ENCODE measurements around the gene CXXC1.
A peak's percentile ranks its signal among the peaks of the same experiment; 100 is the strongest.
"Not testable (repeated sequence)": the region's sequence is repeated elsewhere in the genome, so short reads cannot be mapped to it uniquely, and the experiment has no call there.

Gene CXXC1

DNA sequence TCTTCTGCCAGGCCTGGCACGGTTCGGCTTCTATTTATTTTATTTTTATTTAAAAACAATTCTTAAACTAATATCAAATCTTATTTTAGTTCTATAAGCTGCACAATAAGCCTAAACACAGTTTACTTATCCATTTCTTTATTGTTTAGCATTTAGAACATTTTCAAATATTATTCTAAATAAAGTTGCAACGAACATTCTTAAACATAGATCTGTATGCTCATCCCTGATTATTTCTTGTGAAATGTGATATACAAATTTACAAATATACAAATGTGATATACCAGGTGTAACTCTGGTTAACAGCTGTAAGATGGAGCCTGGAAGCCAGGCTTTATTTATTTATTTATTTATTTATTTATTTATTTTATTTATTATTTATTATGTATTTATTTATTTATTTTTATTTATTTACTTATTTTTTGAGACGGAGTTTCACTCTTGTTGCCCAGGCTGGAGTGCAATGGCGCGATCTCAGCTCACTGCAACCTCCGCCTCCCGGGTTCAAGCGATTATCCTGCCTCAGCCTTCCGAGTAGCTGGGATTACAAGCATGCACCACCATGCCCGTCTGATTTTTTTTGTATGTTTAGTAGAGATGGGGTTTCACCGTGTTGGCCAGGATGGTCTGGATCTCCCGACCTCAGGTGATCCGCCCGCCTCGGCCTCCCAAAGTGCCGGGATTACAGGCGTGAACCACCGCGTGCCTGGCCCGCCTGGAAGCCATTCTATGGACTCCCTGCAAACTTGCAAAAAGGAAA is 1.0 kb upstream of the CXXC1 start:
- H3K4me1 ChIP-seq (ENCODE audit: control insufficient read depth, insufficient read depth, low read length); H3K27me3 ChIP-seq (ENCODE audit: control insufficient read depth, insufficient read depth, low read length); H3K9me3 ChIP-seq (ENCODE audit: control insufficient read depth, low read length); H3K36me3 ChIP-seq (ENCODE audit: control insufficient read depth, insufficient read depth, low read length): not testable (repeated sequence)
- H3K4me3 ChIP-seq (ENCODE audit: low read length), result peak overlapping the region; percentile 46
- H3K9ac ChIP-seq (ENCODE audit: low read length), result peak overlapping the region; percentile 88

DNA sequence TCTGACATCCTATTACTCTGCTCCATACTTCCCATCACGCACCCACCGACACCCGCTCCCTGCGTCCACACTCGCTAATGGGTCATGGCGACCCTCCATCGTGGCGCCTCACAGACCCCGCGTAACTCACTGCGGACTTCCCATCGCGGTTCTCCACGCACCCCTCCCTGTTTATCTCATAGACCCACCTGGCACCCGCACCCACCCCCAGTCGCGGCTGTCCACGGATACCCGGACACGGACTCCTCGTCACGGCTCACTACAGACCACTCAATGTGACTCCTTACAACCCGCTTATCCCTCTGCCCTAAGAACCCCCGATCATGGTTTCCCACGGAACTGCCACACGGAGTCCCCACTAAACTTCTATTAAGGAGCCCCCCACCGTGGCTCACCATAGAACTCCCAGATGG is 458 bp downstream of the CXXC1 start:
- Histone ChIP-seq H3K9ac (ENCODE audit: low read length) (peak overlapping the region; percentile 88), H3K36me3 (ENCODE audit: control insufficient read depth, insufficient read depth, low read length) (no peaks in the 10 kb centered on the region), H3K27me3 (ENCODE audit: control insufficient read depth, insufficient read depth, low read length) (no peaks in the 10 kb centered on the region), H3K9me3 (ENCODE audit: control insufficient read depth, low read length) (no peaks in the 10 kb centered on the region), H3K4me3 (ENCODE audit: low read length) (peak overlapping the region; percentile 77), H3K4me1 (ENCODE audit: control insufficient read depth, insufficient read depth, low read length) (peaks cover 9% of the 10 kb centered on the region)

DNA sequence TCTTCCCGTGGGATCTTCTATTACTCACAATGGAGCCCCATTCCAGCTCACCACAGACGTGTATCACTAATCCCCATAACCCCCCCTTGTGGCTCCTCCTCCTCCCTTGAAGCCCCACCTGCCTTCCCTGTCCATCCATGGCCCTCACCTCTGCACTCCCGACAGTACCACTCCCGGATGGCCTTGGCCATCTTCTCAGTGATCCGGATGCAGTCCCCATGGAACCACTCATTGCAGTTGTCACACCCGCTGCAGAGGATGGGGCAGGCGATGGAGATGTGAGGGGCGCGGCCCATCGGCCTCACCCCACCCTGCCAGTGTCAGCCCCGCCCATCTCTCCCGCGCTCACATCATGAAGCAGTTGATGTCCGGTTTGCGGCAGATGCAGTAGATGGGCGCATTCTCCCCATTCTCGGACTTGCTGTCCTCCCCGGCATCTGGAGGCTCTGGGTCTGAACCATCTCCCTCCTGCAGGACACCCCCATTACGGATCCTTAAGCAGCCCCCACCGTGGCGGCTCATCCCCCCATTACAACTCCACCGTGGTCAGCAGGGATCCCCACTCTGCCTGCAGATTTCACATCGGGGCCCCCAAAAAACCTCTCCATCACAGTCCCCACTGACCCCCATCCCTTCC is 983 bp downstream of the CXXC1 start:
- no peaks in the 10 kb centered on the region for H3K36me3 ChIP-seq (ENCODE audit: control insufficient read depth, insufficient read depth, low read length)
- H3K9me3 ChIP-seq (ENCODE audit: control insufficient read depth, low read length), result no peaks in the 10 kb centered on the region
- no peaks in the 10 kb centered on the region for H3K27me3 ChIP-seq (ENCODE audit: control insufficient read depth, insufficient read depth, low read length)
- peaks cover 9% of the 10 kb centered on the region for H3K4me1 ChIP-seq (ENCODE audit: control insufficient read depth, insufficient read depth, low read length)
- peak overlapping the region; percentile 77 for H3K4me3 ChIP-seq (ENCODE audit: low read length)
- H3K9ac ChIP-seq (ENCODE audit: low read length), result peak overlapping the region; percentile 88

DNA sequence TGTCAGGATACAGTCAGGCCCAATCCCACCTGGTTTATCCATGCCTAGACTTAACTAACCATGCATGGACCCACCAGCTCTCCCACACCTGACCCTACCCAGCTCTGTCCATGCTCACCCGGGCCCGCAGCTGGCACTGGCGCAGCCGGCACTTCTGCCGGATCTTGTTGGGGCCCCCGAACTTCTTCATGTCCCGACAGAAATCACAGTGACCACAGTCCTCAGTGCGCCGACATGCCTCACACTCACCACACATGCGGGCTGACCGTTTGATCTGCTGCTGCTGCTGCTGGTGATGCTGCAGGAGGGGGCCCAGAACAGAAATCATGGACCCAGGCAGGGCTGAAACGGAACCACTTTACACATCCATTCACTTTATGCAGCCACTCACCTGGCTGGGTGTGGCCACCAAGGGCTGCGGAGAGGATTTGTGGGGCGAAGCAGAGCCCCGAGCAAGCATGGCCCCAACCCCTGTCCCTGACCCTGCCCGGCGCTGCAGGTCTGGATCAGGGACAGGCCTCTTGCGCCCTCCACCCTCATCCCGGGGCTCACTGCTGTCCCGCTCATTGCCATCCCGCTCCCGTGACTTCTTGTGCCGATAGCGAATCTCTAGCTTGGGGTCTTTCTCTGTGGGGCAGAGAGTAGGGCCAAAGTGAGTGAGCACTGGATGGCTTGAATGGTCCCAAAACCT is 1.7 kb downstream of the CXXC1 start:
- H3K4me3 ChIP-seq (ENCODE audit: low read length), result no peak overlapping the region
- H3K9ac ChIP-seq (ENCODE audit: low read length), result no peak overlapping the region
- H3K9me3 ChIP-seq (ENCODE audit: control insufficient read depth, low read length), result no peaks in the 10 kb centered on the region
- H3K36me3 ChIP-seq (ENCODE audit: control insufficient read depth, insufficient read depth, low read length), result no peaks in the 10 kb centered on the region
- H3K4me1 ChIP-seq (ENCODE audit: control insufficient read depth, insufficient read depth, low read length), result peaks cover 9% of the 10 kb centered on the region
- no peaks in the 10 kb centered on the region for H3K27me3 ChIP-seq (ENCODE audit: control insufficient read depth, insufficient read depth, low read length)

DNA sequence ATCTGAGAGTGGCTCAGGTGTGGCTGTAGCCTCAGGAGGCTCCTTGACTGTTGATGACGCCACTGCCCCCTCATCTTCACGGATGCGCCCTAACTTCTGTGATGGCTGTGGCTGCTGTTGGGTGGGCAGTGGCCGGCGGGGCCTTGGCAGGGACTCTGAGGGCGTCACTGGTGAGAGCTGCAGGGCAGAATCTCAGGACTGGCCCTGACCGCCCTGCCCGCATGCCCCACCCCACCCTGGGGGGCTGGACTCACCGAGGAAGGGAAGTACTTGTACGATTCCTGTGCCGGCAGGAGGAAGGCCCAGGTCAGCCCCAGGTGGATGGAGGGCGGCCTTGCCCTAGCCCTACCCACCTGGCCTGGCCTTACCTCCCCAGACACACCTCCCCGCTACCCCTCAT is 2.4 kb downstream of the CXXC1 start:
- Histone ChIP-seq H3K27me3 (ENCODE audit: control insufficient read depth, insufficient read depth, low read length) (no peaks in the 10 kb centered on the region), H3K9me3 (ENCODE audit: control insufficient read depth, low read length) (no peaks in the 10 kb centered on the region), H3K4me3 (ENCODE audit: low read length) (no peak overlapping the region), H3K4me1 (ENCODE audit: control insufficient read depth, insufficient read depth, low read length) (peaks cover 16% of the 10 kb centered on the region), H3K36me3 (ENCODE audit: control insufficient read depth, insufficient read depth, low read length) (no peaks in the 10 kb centered on the region), H3K9ac (ENCODE audit: low read length) (no peak overlapping the region)

DNA sequence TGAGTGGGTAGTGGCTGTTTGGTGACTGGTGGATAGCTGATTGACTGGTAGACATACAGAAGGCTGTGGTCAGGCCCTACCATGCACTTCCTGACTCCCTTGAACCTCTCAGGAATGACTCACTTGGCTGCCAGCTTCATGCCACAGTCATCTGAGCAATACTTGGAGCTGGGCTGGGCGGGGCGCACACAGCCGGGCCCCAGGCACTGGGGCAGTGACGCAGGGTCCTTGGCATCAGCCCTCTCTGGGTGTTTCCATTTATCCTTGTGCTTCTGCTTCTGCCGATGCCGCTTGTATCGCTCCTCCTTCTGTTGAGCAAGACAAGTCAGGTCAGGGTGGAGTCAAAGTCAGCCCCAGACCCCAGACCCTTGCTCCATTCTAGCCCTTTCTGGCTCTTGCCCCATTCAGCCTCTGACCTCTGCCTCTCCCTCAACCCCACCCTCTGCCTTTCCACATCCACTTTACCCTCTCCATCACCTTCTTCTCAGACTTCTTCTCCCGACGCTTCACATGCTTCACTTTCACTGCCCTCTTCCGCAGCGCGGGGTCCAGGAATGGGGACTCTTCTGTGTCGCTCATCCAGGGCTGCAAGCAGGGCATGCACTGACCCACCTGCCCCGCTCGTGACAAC is 3.1 kb downstream of the CXXC1 start:
- Histone ChIP-seq H3K4me1 (ENCODE audit: control insufficient read depth, insufficient read depth, low read length) (peaks cover 22% of the 10 kb centered on the region), H3K27me3 (ENCODE audit: control insufficient read depth, insufficient read depth, low read length) (no peaks in the 10 kb centered on the region), H3K9me3 (ENCODE audit: control insufficient read depth, low read length) (no peaks in the 10 kb centered on the region), H3K4me3 (ENCODE audit: low read length) (no peak overlapping the region), H3K36me3 (ENCODE audit: control insufficient read depth, insufficient read depth, low read length) (no peaks in the 10 kb centered on the region), H3K9ac (ENCODE audit: low read length) (no peak overlapping the region)

DNA sequence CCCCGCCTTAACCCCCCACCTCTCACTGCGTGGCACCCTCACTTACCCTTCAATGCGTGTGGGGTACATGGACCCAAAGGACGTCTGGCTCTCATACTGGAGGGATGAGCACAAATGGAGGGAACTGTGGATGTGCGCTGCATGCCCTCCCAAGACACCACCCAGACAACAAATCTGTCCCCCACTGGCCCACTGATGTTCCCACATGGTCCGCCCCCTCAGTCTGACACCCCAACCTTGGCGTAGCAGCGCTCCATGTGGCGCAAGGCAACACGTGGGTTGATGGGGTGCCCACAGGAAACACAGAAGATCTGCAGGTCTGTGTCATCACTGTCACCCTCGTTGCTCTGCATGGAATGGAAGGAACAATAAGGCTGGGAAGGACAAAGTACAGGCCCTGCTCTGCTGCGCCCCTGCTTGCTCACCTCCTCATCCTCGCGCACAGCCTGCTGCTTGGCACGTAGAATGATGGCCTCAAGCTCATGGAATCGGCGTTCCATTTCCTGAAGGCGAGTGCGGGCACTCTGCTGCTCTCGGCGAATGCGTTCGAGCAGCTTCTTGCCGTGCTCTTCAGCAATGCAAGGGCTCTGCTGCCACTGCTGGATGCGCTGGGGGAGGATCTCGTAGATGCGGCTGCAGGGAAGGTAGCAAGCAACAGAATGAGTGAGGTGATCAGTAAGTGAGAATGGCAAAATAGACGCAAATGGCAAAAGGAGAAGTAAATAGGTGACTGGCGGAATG is 3.9 kb downstream of the CXXC1 start:
- no peaks in the 10 kb centered on the region for H3K36me3 ChIP-seq (ENCODE audit: control insufficient read depth, insufficient read depth, low read length)
- no peaks in the 10 kb centered on the region for H3K9me3 ChIP-seq (ENCODE audit: control insufficient read depth, low read length)
- H3K4me1 ChIP-seq (ENCODE audit: control insufficient read depth, insufficient read depth, low read length), result peaks cover 26% of the 10 kb centered on the region
- H3K9ac ChIP-seq (ENCODE audit: low read length), result no peak overlapping the region
- H3K27me3 ChIP-seq (ENCODE audit: control insufficient read depth, insufficient read depth, low read length), result no peaks in the 10 kb centered on the region
- no peak overlapping the region for H3K4me3 ChIP-seq (ENCODE audit: low read length)

DNA sequence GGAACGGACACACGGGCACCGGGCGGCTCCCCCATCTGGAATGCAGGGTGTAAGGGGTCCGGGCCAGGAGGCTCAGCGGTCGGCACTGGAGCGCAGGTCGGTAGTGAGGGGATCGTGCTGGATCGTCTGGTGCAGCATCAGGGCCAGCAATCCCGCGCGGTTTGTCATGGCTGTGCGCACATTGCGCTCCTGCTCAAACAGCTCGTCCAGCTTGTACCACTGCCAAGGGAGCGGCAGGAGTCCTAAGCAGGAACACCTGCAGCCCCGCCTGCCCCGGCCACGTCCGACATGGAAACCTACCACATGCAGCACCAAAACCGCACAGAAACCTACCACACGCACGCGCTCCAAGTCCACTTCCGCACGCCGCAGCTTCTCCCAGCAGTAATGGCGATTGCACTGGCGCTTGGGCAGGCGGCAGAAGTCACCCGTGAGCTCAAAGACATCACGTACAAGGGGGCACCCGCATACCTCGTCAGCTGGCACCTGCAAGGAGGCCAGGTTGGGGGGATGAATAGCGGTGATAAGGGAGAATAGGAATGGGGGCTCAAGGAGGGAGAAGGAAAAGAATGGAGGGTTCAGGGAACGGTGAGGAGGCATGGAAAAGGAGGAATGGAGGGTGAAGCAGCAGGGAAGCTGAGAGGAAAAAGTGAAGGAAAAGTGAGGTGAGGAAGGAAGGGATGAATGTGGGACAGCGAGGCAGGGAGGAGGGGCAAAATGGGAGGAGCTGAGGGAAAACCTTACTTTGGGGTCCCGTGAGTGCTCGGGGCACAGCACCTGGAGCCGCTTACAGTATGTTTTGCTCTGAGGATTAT is 4.8 kb downstream of the CXXC1 start:
- Histone ChIP-seq H3K9ac (ENCODE audit: low read length) (no peak overlapping the region), H3K4me3 (ENCODE audit: low read length) (no peak overlapping the region), H3K4me1 (ENCODE audit: control insufficient read depth, insufficient read depth, low read length) (peaks cover 26% of the 10 kb centered on the region), H3K36me3 (ENCODE audit: control insufficient read depth, insufficient read depth, low read length) (no peaks in the 10 kb centered on the region), H3K27me3 (ENCODE audit: control insufficient read depth, insufficient read depth, low read length) (no peaks in the 10 kb centered on the region), H3K9me3 (ENCODE audit: control insufficient read depth, low read length) (no peaks in the 10 kb centered on the region)

DNA sequence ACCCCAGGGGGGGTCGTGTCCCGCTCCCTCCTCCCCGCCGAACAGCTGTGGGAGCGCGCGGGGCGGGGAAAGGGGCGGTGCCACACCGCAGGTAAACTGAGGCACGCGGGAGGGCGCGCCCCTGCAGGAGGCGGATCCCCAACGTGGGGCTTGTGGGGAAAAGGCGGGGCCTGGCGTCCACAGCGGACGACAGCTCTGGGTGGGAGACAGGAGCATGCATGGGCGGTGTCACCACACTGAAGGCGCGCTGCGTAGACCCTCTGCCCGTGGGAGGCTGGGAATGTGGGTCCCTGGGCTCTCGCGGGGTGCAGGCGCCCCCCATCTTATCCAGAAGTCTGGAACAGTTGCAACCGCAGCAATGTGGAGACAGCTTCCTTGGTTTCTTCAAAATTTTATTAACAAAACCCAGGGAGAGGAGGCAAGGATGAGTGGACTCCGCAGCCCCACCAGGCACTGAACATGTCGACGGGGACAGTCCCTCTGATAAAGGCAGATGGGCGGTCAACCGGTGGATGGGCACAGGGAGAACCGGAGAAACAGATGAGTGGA is 5.4 kb downstream of the CXXC1 start:
- no peaks in the 10 kb centered on the region for H3K36me3 ChIP-seq (ENCODE audit: control insufficient read depth, insufficient read depth, low read length)
- H3K9me3 ChIP-seq (ENCODE audit: control insufficient read depth, low read length), result no peaks in the 10 kb centered on the region
- no peaks in the 10 kb centered on the region for H3K27me3 ChIP-seq (ENCODE audit: control insufficient read depth, insufficient read depth, low read length)
- peak overlapping the region; percentile 62 for H3K4me3 ChIP-seq (ENCODE audit: low read length)
- H3K4me1 ChIP-seq (ENCODE audit: control insufficient read depth, insufficient read depth, low read length), result peaks cover 26% of the 10 kb centered on the region
- peak overlapping the region; percentile 86 for H3K9ac ChIP-seq (ENCODE audit: low read length)

DNA sequence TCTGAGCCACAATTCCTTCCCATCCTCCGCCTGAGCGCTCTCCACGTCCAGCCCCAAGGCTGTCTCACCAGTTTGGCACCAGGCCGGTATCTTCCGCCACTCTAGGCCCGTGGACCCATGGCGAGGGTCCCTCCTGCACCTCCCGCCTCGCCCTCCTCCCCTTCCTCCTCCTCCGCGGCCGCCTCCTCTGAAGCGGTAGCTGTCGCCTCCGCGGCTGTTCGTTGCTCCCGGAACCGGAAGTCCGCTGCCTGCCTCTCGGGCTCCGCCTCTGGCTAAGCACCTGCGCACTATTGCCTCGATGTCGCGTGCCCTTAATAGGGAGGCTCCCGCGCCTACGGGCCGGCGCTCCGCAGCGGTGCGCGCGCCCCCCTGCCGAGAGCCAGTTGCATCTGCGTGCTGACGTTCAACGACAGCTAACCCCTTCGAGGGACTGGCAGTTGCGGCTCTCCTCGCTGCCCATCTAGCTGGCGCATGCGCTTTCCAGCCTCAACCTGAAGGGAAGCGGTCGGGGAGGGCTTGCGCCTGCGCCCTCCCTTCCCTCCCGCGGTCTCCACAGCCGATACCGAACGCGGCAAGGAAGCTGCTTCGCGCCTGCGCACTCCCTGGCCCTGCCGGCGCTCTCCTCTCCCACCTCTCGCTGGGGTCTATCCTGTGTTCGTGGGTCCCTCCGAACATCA is 6.1 kb downstream of the CXXC1 start, which contains the start of gene MBD1:
Gene MBD1 (minus strand): TSS at position 229 of the 677 bp plus-strand sequence. CDS start 1,531 bp downstream, outside the sequence.
- Histone ChIP-seq H3K27me3 (ENCODE audit: control insufficient read depth, insufficient read depth, low read length) (no peaks in the 10 kb centered on the region), H3K4me1 (ENCODE audit: control insufficient read depth, insufficient read depth, low read length) (peaks cover 20% of the 10 kb centered on the region), H3K4me3 (ENCODE audit: low read length) (peak within 1 kb of the TSS; percentile 62), H3K36me3 (ENCODE audit: control insufficient read depth, insufficient read depth, low read length) (peaks cover 1% of the 10 kb centered on the region), H3K9ac (ENCODE audit: low read length) (peak within 1 kb of the TSS; percentile 86), H3K9me3 (ENCODE audit: control insufficient read depth, low read length) (no peaks in the 10 kb centered on the region)
